Kidney (tissue), 14 donors: ENCODE results near the gene CA12. TPM values are rescaled to one million over a fixed set of nuclear protein-coding genes. Genes with fewer than 3 reads are reported as not detected.

Source experiments
- DNase-seq, 5 donors: peaks; one replicate each; pipeline ENCODE4 v3.0.0-alpha.2; 2013 to 2020
- FAIRE-seq: peaks from 2 replicates; lab custom pipeline; 2012; peaks lifted over from hg19 to GRCh38; lab: Jason Lieb, UNC
- H3K27ac ChIP-seq, 2 donors: one replicate each; pipeline ENCODE4 v1.7.0; 2013; ENCODE audit warnings: low read depth in 2 of 2, low read length in 2 of 2, inconsistent platforms in 1 of 2
- H3K27me3 ChIP-seq: one replicate; pipeline ENCODE4 v1.7.1; 2013; ENCODE audit warnings: low read length, inconsistent platforms; ENCODE audit not compliant: control insufficient read depth, insufficient read depth
- H3K36me3 ChIP-seq, 3 donors: one replicate each; pipeline versions ENCODE4 v1.7.0 to v1.7.1; 2013; ENCODE audit warnings: low read length in 3 of 3, control low read depth in 1 of 3, inconsistent platforms in 1 of 3; ENCODE audit not compliant: insufficient read depth in 3 of 3, control insufficient read depth in 2 of 3
- H3K4me1 ChIP-seq, 3 donors: one replicate each; pipeline versions ENCODE4 v1.7.0 to v1.7.1; 2013; ENCODE audit warnings: low read length in 3 of 3, inconsistent platforms in 1 of 3, low read depth in 1 of 3; ENCODE audit not compliant: control insufficient read depth in 2 of 3, insufficient read depth in 2 of 3
- H3K4me3 ChIP-seq, 3 donors: one replicate each; pipeline versions ENCODE4 v1.7.0 to v1.8.1; 2013; ENCODE audit warnings: low read length in 3 of 3, control low read depth in 1 of 3, inconsistent platforms in 1 of 3
- H3K9ac ChIP-seq, 3 donors: one replicate each; pipeline versions ENCODE4 v1.7.0 to v1.7.1; 2013; ENCODE audit warnings: low read length in 3 of 3, control low read depth in 1 of 3, inconsistent platforms in 1 of 3
- H3K9me3 ChIP-seq, 3 donors: one replicate each; pipeline versions ENCODE4 v1.7.0 to v1.7.1; 2013; ENCODE audit warnings: low read length in 3 of 3, control low read depth in 1 of 3, inconsistent platforms in 1 of 3; ENCODE audit not compliant: control insufficient read depth in 2 of 3, insufficient read depth in 1 of 3
- CTCF ChIP-seq: IDR thresholded peaks from 3 replicates; pipeline ENCODE4 v1.5.1; 2012; ENCODE audit warnings: mild to moderate bottlenecking, moderate library complexity, borderline replicate concordance; ENCODE audit not compliant: insufficient read depth; ENCODE audit errors: extremely low read depth
- intact Hi-C: fragments of 100-400 bp; cut with DNase I; formaldehyde crosslinking; loops from one replicate; pipeline ENCODE4 v1.11.1; 2022
- polyA plus RNA-seq: library from polyadenylated mRNA; stranded (reverse); fragments of 350-450 nt; fragmentation: Illumina TruSeq; extraction: RNeasy Lipid Tissue Mini Kit (QIAGEN cat#74804); gene quantifications from one replicate; pipeline ENCODE4 v1.2.3, GENCODE V29; 2014; ENCODE audit warnings: low read depth, low replicate concordance; ENCODE audit not compliant: insufficient read depth
- total RNA-seq: library from RNA; stranded (reverse); fragmentation: NEBNext Ultra II Directional; extraction: Animal tissue kit (Norgen Biotek cat#: 25700); gene quantifications from one replicate; pipeline ENCODE4 v1.2.1, GENCODE V29; 2021
- donor health status: control.
- donor health status: control.
- donor health status: control.
- donor health status: control.
- donor health status: control.
- donor health status: DM: yes; HTN: yes; CAD: no.
- donor health status: Normal renal cell carcinoma (clear cell type).

The CA12 gene
- total and polyA plus RNA-seq, 2 donors from 2014 or later, result 237 to 242 TPM

- Histone ChIP-seq H3K27me3 (no peaks in the 10 kb centered on the region), H3K9me3 (no peaks in the 10 kb centered on the region), H3K4me1 (peaks cover 0 to 44% (median 40%) of the 10 kb centered on the region in 3 donors), H3K27ac (peak overlapping the region; percentile 54 to 59), H3K9ac (no peak overlapping the region), H3K36me3 (peaks cover 0 to 20% (median 4%) of the 10 kb centered on the region in 3 donors), H3K4me3 (no peak overlapping the region)
- FAIRE-seq, result no peak
- intact Hi-C loops, result no loop called here
- TF ChIP-seq CTCF, result no peak
- DNase-seq, result no peak
Observed at GRCh38 chr15:63349156-63349555, 32.5 kb downstream of the CA12 start.

GRCh38 chr15:63348392-63348791 lies 33.3 kb downstream of the CA12 start:
- DNase-seq (peak in 2 of 5 donors; percentile 48 to 85), FAIRE-seq (no peak)
- Histone ChIP-seq H3K9me3 (no peaks in the 10 kb centered on the region), H3K36me3 (peaks cover 0 to 20% (median 4%) of the 10 kb centered on the region in 3 donors), H3K4me3 (no peak overlapping the region), H3K27ac (peak overlapping the region; percentile 54 to 59), H3K9ac (no peak overlapping the region), H3K27me3 (no peaks in the 10 kb centered on the region), H3K4me1 (peaks cover 0 to 43% (median 35%) of the 10 kb centered on the region in 3 donors)
- intact Hi-C loops, result no loop called here
- TF ChIP-seq CTCF, result no peak

- Histone ChIP-seq H3K9me3 (no peaks in the 10 kb centered on the region), H3K27me3 (no peaks in the 10 kb centered on the region), H3K4me1 (peaks cover 0 to 37% (median 35%) of the 10 kb centered on the region in 3 donors), H3K27ac (peak overlapping the region in 1 of 2 donors; percentile 54), H3K4me3 (no peak overlapping the region), H3K9ac (no peak overlapping the region), H3K36me3 (peaks cover 0 to 20% (median 4%) of the 10 kb centered on the region in 3 donors)
- TF ChIP-seq CTCF, result no peak
- DNase-seq (peak in 1 of 5 donors; percentile 54), FAIRE-seq (no peak)
- intact Hi-C loops, result no loop called here
Observed at GRCh38 chr15:63347074-63347857, 34.4 kb downstream of the CA12 start.
